Measurements from ENCODE around the gene COL2A1. TPM values are rescaled to one million over a fixed set of nuclear protein-coding genes. Genes with fewer than 3 reads are reported as not detected.
A peak's percentile ranks its signal among the peaks of the same experiment; 100 is the strongest.

Gene COL2A1
- total and polyA plus RNA-seq, 9 of the 15 experiments (the other 6 are each of a cell fraction or from before 2014, with no cell fraction given): 0.46 TPM; not detected in 8

DNA sequence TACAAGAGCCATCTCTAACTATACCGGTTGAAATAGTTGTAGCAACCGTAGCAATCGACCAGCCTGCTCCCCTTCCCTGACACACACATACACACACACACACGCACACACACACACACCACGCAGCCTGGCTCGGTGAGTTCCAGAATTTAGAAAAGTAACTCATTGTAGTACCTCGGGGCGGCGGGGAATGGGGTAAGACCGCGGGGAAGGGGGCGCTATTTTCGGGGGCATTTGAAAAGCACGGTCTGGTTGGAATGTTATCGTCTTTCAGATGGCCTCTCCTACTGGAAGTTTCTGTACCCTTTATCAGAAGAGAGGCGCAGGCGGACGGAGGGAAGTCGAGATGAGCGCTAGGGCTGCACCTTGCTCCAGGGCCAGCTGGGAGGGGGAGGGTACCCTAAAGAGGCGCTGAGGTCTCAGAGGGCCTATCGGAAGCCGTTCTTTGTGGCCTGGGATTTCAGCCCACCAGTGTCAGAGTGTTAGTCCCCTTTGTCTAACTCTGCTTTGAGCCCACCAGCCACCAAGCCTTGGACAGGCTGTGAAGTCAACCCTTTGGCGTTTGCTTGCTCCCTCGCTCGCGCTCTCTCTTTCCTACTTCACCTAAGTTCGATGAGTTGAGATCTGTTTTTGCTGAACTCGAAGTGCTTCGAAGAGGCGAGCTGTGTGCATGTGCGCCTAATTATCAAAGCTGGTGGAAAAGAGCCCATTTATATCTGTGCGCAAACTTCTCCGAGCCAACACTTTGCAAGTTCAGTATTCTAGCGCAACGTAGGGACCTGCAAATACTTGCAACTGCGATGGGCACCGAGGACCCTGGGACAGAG is 837 bp downstream of the COL2A1 start:
- FAIRE-seq: no peak
- ATAC-seq: no peak

DNA sequence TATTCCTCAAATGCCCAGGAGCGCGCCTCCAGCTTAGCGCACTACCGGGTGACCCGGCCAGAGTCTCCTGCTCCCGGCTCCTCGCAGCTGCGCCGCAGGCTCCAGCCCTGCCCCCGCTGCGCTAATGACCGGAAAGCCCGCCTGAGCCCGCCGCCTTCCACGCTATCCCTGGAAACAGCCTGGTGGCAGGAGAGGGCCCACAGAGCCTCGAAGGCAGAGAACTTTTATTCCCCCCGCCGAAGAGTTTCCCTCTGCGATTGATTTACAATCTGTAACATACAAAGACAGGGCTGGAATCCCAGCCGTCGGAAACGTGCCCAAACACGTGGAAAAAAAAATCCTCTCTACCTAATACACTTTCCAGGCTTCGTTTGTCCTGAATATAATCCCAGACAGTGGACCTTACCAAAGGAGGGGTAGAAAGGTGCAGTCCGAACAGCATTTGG is 1.5 kb downstream of the COL2A1 start:
- CTCF ChIA-PET (ENCODE audit: low intra/inter-chr PET ratio): no interaction called here
- Histone ChIP-seq H3K79me2 (ENCODE audit: control insufficient read depth, insufficient read depth, low read length) (no peaks in the 10 kb centered on the region), H3K9me3 (replicated peaks; ENCODE audit: control insufficient read depth, insufficient read depth, low read depth, low read length) (no peaks in the 10 kb centered on the region), H4K20me1 (replicated peaks; ENCODE audit: control insufficient read depth, insufficient read depth, low read length) (0 out of 2 replicates have a peak, but pooled peaks cover 3% of the 10 kb centered on the region), H3K4me1 (replicated peaks in 1 of 2; ENCODE audit: control insufficient read depth in 2 of 2, insufficient read depth in 2 of 2, low read length in 2 of 2) (peaks cover 0 to 28% of the 10 kb centered on the region in 2 experiments; a peak in 2 of 5 replicates), H3K36me3 (ENCODE audit: control insufficient read depth, insufficient read depth, low read length) (no peaks in the 10 kb centered on the region), H3K9ac (ENCODE audit: insufficient read depth in 1 of 2, low read depth in 2 of 2, low read length in 2 of 2) (no peak overlapping the region), H3K9me1 (ENCODE audit: control insufficient read depth, insufficient read depth, low read length) (no peaks in the 10 kb centered on the region), H2AFZ (ENCODE audit: low read depth, low read length) (no peak overlapping the region), H3K27me3 (ENCODE audit: control insufficient read depth in 2 of 2, insufficient read depth in 2 of 2, low read length in 2 of 2) (peaks cover 57 to 71% of the 10 kb centered on the region in 2 experiments), H3K27ac (ENCODE audit: extremely low read depth, low read depth, low read length) (no peak overlapping the region), H3K4me3 (no peak overlapping the region), H3K4me2 (ENCODE audit: insufficient read depth, low read length) (no peak overlapping the region)
- FAIRE-seq (no peak), DNase-seq (ENCODE audit: extremely low read depth in 1 of 4, low spot score in 3 of 4) (no peak), ATAC-seq (no peak)
- 16% methylated on average over 26 of the region's 26 CpGs for WGBS (ENCODE audit: insufficient coverage, low coverage, missing lambda C conversion rate)
- POLR2A ChIA-PET: interaction anchor here (1.2 kb wide), 1 partner anchor 49 kb away, joined by 3 read pairs; no protein-coding TSS in a partner anchor
- in situ Hi-C loops (cut with MboI) (no loop called here), intact Hi-C loops (cut with micrococcal nuclease) (no loop called here)
- BruUV-seq (replicated peaks): no TSS peak
- no peak for TF ChIP-seq TAF9B (IDR thresholded peaks at IDR 0.05; ENCODE audit: partially characterized antibody)

More for the DNA sequence above, 837 bp downstream of the COL2A1 start:
- DNase-seq (ENCODE audit: extremely low read depth in 1 of 4, low spot score in 3 of 4): peak in 1 of 4 experiments; percentile 11
- in situ Hi-C loops (cut with MboI): no loop called here
- Histone ChIP-seq H3K79me2 (ENCODE audit: control insufficient read depth, insufficient read depth, low read length) (no peaks in the 10 kb centered on the region), H3K36me3 (ENCODE audit: control insufficient read depth, insufficient read depth, low read length) (no peaks in the 10 kb centered on the region), H3K4me2 (ENCODE audit: insufficient read depth, low read length) (no peak overlapping the region), H3K9ac (ENCODE audit: insufficient read depth in 1 of 2, low read depth in 2 of 2, low read length in 2 of 2) (no peak overlapping the region), H3K27me3 (ENCODE audit: control insufficient read depth in 2 of 2, insufficient read depth in 2 of 2, low read length in 2 of 2) (peaks cover 58 to 67% of the 10 kb centered on the region in 2 experiments), H3K4me3 (no peak overlapping the region), H4K20me1 (replicated peaks; ENCODE audit: control insufficient read depth, insufficient read depth, low read length) (0 out of 2 replicates have a peak, but pooled peaks cover 3% of the 10 kb centered on the region), H2AFZ (ENCODE audit: low read depth, low read length) (no peak overlapping the region), H3K9me3 (replicated peaks; ENCODE audit: control insufficient read depth, insufficient read depth, low read depth, low read length) (no peaks in the 10 kb centered on the region), H3K4me1 (replicated peaks in 1 of 2; ENCODE audit: control insufficient read depth in 2 of 2, insufficient read depth in 2 of 2, low read length in 2 of 2) (peaks cover 0 to 28% of the 10 kb centered on the region in 2 experiments; a peak in 2 of 5 replicates), H3K27ac (ENCODE audit: extremely low read depth, low read depth, low read length) (no peak overlapping the region), H3K9me1 (ENCODE audit: control insufficient read depth, insufficient read depth, low read length) (no peaks in the 10 kb centered on the region)
- WGBS (ENCODE audit: insufficient coverage, low coverage, missing lambda C conversion rate): 29% methylated on average over 38 of the region's 38 CpGs
- intact Hi-C loops (cut with micrococcal nuclease): no loop called here
- TF ChIP-seq HNRNPLL (IDR thresholded peaks at IDR 0.05; ENCODE audit: low read depth, low read length, poor library complexity, severe bottlenecking) (no peak), EZH2 (IDR thresholded peaks at IDR 0.05; ENCODE audit: borderline replicate concordance, low read depth, low read length) (peak; percentile 35; the same call in 1 of the 2 replicates)
- CTCF ChIA-PET (ENCODE audit: low intra/inter-chr PET ratio): no interaction called here
- POLR2A ChIA-PET: interaction anchor here (1.2 kb wide), 1 partner anchor 50 kb away, joined by 3 read pairs; no protein-coding TSS in a partner anchor
- BruUV-seq (replicated peaks): no TSS peak
